GM13976 (cell line): Measurements from ENCODE around the gene SHC3.

Experiments
- DNase-seq: peaks from one replicate; pipeline ENCODE4 v3.0.0; 2012; ENCODE audit warnings: low spot score
- CTCF ChIP-seq: IDR thresholded peaks from 2 replicates; pipeline ENCODE4 v1.5.1; 2012; ENCODE audit warnings: borderline replicate concordance, mild to moderate bottlenecking; ENCODE audit not compliant: insufficient read depth; ENCODE audit errors: extremely low read depth, missing control alignments, control extremely low read depth
- in situ Hi-C: fragments of 300-500 bp; cut with MboI; formaldehyde crosslinking; loops from one replicate; pipeline ENCODE4 v1.12.0; 2022; ENCODE audit warnings: low sequenced_read_pairs, mixed read lengths, inconsistent platforms; ENCODE audit not compliant: unreplicated experiment

Gene SHC3

GRCh38 chr9:89116064-89116804, 62.4 kb downstream of the SHC3 start:
- no peak for DNase-seq
- in situ Hi-C loops, result no loop called here
- no peak for TF ChIP-seq CTCF

- in situ Hi-C loops, result no loop called here
- no peak for DNase-seq
- no peak for TF ChIP-seq CTCF
Measured at GRCh38 chr9:89115426-89115825, 63.2 kb downstream of the SHC3 start.

DNA sequence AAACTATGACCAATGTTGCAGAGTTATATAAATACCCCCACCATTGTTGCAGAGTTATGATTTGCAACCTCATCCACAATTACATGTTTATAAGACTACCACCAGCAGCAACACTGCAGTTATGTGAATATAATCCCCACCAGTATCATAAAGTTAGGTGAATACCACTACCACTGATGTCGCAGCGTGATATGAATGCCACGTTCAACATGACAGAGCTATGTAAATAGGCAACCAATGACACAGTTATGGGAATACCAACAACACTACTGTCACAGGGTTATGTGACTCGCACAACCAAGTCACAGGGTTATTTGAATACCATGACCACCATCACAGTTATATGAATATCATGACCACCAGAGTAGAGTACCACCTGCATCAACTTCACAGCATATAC, 63.9 kb downstream of the SHC3 start:
- TF ChIP-seq CTCF, result no peak
- in situ Hi-C loops, result no loop called here
- DNase-seq, result no peak

GRCh38 chr9:89113851-89114250, 64.8 kb downstream of the SHC3 start:
- no peak for DNase-seq
- no peak for TF ChIP-seq CTCF
- in situ Hi-C loops, result no loop called here

GRCh38 chr9:89112243-89112642, 66.4 kb downstream of the SHC3 start:
- no peak for TF ChIP-seq CTCF
- in situ Hi-C loops, result no loop called here
- DNase-seq, result no peak

GRCh38 chr9:89109666-89110065, 69.0 kb downstream of the SHC3 start:
- in situ Hi-C loops, result no loop called here
- no peak for TF ChIP-seq CTCF
- DNase-seq, result no peak

GRCh38 chr9:89107406-89107805, 71.2 kb downstream of the SHC3 start:
- in situ Hi-C loops, result no loop called here
- DNase-seq, result no peak
- no peak for TF ChIP-seq CTCF
